Suppressor macrophage (primary cell): ENCODE measurements around the gene KLF6.
A peak's percentile ranks its signal among the peaks of the same experiment; 100 is the strongest.

Experiments
- DNase-seq, 4 experiments: peaks; one replicate each; pipeline ENCODE4 v3.0.0-alpha.2; 2020 to 2022

Gene KLF6

DNA sequence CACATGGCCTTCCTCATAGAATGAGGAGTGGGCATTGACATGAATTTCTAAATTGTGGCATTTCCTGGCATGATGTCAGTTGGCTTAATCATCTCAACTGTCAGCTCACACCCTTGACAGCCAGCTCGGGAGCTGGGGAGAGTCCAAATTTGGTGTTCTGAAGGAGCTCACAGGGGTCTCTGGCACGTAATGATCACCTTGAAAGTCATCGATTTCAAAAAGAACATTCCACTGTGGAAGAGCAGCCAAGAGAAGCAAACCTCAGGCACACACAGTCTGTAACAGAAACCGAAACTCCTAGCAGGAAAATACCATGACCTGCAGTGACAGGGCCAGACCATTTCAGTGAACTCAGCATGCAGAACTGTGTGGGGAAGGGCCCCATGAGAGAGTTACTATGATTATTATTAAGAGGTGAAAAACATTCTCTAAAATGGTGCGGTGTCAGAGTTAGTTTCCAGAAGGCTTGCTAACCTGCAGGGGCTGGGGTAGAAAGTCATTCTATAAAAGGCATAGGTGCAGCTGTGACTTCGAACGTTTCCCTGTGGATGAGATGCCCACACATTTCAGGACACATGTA lies 26.4 kb upstream of the KLF6 start:
- peak; percentile 52 to 72 (median 66) for DNase-seq

DNA sequence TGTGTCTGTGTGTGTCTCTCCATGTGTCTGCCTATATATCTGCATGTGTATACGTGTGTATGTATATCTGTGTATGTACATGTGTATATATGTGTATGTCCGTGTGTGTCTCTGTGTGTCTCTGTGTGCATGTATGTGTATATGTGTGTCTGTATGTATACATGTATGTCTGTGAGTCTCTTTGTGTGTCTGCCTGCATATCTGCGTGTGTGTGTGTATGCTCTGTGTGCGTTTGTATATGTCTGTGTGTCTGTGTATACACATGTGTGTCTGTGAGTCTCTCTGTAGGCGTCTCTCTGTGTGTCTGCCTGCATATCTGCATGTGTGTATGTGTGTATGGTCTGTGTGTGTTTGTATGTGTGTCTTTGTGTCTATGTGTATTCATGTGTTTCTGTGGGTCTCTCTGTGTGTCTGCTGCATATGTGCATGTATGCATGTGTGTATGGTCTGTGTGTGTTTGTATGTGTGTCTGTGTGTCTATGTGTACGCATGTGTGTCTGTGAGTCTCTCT lies 23.7 kb upstream of the KLF6 start:
- DNase-seq = no peak

- DNase-seq = peak in 2 of 4 experiments; percentile 31 to 32
Measured at GRCh38 chr10:3807928-3808496, 23.0 kb upstream of the KLF6 start.

- peak in 3 of 4 experiments; percentile 53 to 62 (median 57) for DNase-seq
Measured at GRCh38 chr10:3807211-3807927, 22.4 kb upstream of the KLF6 start.

DNA sequence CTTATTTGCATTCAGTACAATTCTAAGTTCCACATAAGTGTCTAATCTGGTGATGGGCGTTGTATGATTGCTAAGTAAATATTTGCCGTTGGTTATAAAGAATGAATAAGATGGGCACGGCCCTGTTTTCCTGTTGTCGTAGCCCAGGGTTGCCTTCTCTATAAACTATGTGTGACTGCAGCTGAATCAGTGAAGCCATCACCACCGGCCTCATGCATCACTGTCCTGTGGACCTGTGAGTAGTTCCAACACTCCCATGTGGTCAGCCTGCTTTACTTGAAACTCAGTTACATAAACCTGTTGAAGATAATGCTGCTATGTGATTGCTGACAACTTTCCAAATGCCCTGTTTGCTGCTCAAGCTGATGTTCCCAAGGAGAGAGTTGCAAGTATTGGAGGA lies 21.6 kb upstream of the KLF6 start:
- peak in 2 of 4 experiments; percentile 14 to 28 for DNase-seq

DNA sequence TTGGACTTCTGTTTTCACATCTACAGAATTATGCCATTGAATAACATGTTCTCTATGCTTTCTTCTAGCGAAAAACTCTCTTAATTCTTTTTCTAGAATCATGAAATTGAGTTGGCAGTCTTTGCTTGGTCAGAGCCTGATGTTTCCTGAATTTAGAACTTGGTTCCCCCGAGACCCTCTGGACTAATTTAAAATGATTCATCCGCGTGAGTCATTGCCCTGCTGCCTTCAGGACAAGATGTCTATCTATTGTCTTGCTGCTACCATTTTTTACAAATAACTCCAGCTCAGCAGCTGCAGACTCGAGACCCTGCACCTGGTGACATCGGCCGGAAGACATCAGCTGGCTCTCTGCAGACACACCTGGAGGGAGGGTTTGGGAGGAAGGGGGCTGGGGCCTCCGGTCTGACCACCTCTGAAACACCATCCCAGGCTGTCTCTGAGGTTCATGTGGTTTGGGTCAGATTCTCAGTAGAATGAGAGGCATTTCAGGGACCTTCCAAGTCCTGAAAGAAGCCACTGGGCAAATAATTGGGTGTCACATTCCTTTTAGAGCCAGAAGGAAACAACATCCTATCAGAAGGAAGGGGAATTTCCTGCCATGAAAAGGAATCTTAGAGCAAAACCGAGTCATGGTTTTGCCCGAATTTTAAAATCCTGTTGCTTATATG lies 20.9 kb upstream of the KLF6 start:
- DNase-seq = peak; percentile 73 to 87 (median 80)

- DNase-seq = peak; percentile 78 to 97 (median 91)
Measured at GRCh38 chr10:3805201-3805790, 20.3 kb upstream of the KLF6 start.

- peak; percentile 72 to 94 (median 83) for DNase-seq
Measured at GRCh38 chr10:3803927-3804741, 19.1 kb upstream of the KLF6 start.

DNA sequence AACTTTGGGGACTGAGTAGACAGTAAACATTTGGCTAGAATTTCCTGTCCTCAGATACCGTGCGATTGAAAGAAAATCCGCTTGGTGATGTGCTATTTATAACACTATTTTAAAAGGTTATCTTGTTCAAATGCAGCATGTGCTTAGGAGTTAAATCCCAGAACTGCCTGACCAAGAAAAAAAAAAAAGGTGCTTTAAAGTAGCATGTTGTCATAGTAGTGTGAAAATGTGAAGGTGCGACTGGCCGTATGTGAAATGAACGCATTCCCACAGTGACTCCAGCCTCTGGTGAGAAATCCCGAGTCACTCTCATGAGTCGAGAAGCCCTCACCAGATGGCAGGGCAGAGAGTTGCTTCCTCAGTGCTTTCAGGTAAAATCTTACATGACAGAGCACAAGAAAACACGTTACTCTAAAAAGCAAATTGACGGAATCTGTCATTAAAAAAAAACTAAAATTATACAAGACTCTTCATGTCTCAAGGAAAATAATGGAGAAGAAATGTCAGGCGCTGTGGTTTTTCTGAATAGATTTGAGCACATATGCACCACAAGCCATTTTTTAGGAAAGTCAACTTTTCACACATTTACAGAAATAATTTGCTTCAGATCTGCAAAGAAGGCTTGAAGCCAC lies 18.4 kb upstream of the KLF6 start:
- DNase-seq = peak; percentile 61 to 78 (median 75)

- DNase-seq = no peak
Measured at GRCh38 chr10:3802526-3803265, 17.7 kb upstream of the KLF6 start.

DNA sequence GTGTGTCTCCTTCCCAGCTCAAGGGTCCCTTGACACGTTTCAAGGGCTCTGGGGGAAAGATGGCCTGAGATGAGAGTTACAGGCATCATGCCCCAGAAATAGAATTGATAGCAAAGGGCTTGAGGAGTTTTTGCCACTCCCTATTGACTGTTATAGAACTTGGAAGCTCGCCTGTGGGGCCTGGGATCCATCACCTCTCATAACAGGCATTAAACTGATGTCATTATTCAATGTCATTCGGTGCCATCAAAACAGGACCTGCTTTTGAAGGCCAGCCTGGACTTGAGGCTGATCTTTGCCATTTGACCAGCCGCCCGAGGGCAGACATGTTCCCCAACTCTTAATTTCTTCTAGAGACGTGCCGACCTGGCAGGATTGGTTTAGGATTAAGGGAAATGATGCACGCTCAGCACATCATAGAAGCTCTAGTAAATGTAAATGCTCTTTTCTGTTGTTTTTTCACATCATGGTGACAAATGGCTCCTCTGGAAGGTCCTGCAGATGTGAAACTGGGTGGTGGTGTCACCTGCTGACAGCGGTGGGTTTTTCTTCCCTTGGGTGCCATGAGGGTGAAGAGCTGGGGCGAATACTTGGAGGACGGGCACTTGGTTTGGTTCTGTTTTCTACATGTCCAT lies 16.7 kb upstream of the KLF6 start:
- no peak for DNase-seq

- no peak for DNase-seq
Measured at GRCh38 chr10:3800586-3800985, 15.6 kb upstream of the KLF6 start.

GRCh38 chr10:3797750-3798149 lies 12.7 kb upstream of the KLF6 start:
- no peak for DNase-seq

- DNase-seq = no peak
Measured at GRCh38 chr10:3793553-3793952, 8.5 kb upstream of the KLF6 start.

DNA sequence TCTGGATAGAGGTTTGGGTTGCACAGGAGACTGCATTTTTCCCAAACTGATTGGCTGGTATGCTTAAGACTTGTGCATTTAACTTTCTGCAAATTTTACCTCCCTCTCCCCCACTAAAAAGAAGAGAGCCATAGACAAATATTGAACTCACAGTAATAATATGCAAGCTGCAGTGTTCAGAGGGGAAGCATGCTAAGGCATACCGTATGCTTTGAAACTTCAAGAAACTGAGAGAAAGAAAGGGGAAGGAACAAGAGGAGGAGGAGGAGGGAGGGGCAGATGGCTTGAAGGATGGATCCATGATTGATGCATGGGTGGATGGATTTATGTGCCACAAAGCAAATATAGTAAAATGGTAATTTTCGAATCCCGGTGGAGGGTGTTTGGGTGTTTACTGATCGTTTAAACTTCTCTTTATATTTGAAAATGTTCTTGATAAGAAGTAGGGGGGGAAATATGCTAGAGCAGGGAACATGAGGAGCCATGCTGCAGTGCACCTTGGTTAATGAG lies 7.8 kb upstream of the KLF6 start:
- DNase-seq = peak in 2 of 4 experiments; percentile 19 to 49

DNA sequence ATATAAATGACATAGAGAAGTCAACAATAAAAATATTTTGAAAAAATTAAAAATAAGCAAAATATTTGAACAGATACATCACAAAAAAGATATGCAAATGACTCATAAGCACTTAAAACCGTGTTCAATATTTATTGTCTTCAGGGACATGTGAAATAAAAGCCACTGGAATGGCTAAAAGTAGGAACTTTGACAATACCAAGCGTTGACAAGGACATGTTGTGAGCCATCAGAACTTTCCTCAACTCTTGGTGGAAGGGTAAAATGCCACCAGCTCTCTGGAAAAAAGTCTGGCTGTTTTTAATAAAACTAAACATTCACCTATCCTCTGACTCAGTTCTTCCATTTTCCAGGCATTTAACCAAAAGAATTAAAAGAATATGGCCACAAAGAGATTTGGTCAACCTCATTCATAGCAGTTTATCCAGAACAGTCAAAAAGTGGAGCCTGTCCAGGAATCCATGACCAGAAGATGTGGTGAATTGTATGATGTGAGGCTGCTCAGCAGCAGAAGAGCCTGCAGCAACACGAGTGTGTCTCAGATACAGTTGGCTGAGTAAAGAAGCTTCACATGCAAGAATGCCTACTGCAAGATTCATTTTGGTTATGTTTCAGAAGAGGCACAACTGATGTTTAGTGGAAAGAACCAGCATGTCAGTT lies 7.1 kb upstream of the KLF6 start:
- DNase-seq = no peak

- no peak for DNase-seq
Measured at GRCh38 chr10:3790858-3791257, 5.8 kb upstream of the KLF6 start.

GRCh38 chr10:3790272-3790671 lies 5.3 kb upstream of the KLF6 start:
- no peak for DNase-seq

DNA sequence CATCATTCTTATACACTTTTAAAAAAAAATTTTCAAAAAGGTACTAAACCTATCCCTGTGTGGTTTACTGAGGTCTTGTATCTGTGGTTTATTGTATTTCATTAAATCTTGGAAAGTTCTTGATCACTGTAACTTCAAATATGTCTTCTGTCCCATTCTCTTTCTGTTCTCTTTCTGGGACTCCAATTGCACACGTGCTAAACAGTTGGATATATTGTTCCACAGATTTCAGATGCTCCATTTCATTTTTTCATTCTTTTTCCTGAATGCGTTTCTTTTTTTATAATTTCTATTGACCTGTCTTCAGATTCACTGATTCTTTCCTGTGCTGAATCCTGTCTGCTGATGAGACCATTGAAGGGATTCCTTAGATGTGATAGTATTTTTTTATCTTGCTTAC lies 4.6 kb upstream of the KLF6 start:
- no peak for DNase-seq
